NCI-H187 (cell line): ENCODE data around the gene MYO1G.

ENCODE experiments used
- DNase-seq, 2 experiments: peaks; one replicate each; lab custom pipeline; 2025; lab: John Stamatoyannopoulos, UW

Gene MYO1G

GRCh38 chr7:44966731-44967538 lies 11.9 kb downstream of the MYO1G start:
- no peak for DNase-seq

GRCh38 chr7:44965937-44966730 lies 12.7 kb downstream of the MYO1G start:
- DNase-seq = no peak

DNA sequence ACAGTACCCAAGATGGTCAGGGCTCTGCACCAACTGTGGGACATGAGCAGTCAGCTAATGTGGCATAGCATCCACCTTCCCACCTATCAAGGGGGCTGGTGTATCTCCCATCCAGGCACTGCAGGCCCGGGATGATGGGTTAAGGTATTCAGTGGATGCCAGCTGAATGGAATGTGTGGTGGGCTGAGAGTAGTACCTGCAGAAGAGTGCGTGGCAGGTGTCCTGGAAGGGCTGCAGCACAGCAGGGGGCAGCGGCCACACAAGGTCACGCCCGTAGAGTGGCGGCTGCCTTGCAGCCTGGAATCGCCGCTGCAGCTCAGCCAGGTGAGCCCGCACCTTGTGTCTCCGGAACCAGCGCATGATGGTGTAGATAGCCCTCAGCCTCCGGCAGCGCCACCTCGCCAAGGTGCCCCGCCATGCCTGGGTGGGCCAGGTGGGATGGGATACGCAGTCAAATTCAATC lies 13.3 kb downstream of the MYO1G start:
- DNase-seq = no peak

GRCh38 chr7:44964831-44965440 lies 13.9 kb downstream of the MYO1G start:
- DNase-seq = no peak

- no peak for DNase-seq
These were observed 14.4 kb downstream of the MYO1G start for GRCh38 chr7:44964384-44964830.

- DNase-seq = no peak
These were observed 15.2 kb downstream of the MYO1G start for GRCh38 chr7:44963364-44964290.

GRCh38 chr7:44962483-44963251 lies 16.1 kb downstream of the MYO1G start:
- DNase-seq = no peak

DNA sequence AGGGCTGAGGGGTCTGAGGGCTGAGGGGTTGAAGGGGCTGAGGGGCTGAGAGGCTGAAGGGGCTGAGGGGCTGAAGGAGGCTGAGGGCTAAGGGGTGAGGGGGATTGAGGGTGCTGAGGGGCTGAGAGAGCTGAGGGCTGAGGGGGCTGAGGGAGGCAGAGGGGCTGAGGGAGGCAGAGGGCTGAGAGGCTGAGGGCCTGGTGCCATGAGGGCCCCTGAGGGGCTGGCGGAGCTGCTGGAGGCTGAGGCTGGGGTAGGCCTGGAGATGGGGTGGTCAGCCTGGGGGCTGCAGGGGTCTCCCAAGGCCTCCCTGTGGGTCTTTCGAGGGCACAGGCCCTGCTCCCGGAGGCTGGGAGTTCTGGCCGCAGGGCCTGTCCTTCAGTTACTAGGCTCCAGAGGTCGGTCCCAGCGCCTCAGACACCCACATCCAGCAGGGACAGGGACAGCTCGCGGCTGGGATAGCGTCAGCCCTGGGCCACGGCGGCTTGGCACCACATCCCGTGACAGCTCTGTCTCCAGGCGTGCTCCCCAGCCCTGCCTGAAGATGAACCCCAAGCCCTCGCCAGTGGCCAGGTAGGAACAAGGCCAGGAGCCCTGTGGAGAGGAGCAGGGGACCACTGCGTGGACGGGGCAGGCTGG lies 16.9 kb downstream of the MYO1G start:
- DNase-seq = no peak

- no peak for DNase-seq
These were observed 18.7 kb downstream of the MYO1G start for GRCh38 chr7:44960011-44960580.

GRCh38 chr7:44959433-44959951 lies 19.3 kb downstream of the MYO1G start:
- no peak for DNase-seq

GRCh38 chr7:44958645-44959344 lies 20.0 kb downstream of the MYO1G start:
- no peak for DNase-seq

GRCh38 chr7:44956157-44956766 lies 22.6 kb downstream of the MYO1G start:
- DNase-seq = no peak

DNA sequence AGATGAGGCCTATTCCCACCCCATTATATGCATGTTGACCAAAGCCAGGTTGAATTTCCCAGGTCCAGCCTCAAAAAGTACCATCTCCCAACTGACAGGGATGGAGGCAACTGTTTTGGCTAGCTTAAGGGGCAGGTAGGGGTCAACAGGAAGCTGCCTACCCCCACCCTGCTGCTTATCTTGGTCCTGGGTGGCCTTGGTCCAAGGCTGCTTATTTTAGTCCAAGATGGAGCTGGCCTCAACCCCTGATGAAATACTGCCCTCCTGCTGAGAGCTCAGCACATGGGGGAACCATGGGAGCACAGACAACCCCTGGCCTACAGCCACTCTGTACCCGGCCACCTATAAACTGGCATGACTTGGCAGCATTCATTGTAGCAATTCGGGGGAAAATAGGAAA lies 23.1 kb downstream of the MYO1G start:
- no peak for DNase-seq

- DNase-seq = no peak
These were observed 25.7 kb downstream of the MYO1G start for GRCh38 chr7:44953156-44953555.

GRCh38 chr7:44949303-44949702 lies 29.5 kb downstream of the MYO1G start:
- no peak for DNase-seq

DNA sequence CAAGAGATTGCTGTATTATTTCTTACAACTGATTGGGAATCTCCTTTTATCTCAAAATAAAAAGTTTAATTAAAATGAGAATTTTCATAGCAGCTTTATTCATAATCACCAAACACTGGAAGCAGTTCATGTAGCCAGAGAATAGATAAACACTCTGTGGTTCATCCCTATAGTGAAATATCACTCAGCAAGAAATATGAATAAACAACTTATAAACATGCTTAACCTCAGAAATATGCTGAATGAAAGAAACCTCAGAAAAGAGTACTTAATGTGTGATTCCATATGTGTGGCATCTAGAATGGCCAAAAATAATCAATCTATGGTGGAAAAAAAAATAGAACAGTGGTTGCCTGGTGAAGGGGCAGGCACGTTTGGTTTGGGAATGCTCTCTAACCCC lies 33.3 kb downstream of the MYO1G start:
- no peak for DNase-seq

DNA sequence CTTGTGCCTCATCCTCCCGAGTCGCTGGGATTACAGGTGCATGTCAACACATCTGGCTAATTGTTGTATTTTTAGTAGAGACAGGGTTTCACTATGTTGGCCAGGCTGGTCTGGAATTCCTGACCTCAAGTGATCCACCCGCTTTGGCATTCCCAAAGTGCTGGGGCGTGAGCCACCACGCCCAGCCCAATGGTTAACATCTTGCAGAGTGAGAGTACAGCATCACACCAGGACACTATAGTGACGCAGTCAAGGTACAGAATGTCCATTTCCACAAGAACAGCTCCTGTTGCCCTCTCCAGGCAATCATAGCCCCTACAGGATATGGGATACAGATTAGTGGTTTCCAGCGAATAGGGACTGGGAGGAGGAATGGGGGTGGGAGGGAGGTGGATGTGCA lies 34.0 kb downstream of the MYO1G start:
- no peak for DNase-seq

DNA sequence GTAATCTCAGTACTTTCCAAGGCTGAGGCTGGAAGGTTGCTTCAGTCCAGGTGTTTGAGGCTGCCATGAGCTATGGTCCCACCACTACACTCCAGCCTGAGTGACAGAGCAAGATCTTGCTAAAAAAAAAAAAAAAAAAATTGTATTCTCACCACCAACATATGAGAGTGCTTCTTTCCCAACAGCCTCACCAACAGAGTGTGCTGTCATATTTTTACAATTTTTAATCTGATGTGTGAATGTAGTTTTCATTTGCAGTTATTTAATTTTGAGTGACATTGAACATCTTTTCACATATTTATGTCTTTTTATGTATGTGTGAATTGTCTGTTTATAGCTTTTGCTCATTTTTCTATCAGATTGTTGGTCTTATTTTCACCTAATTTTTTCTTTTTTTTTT lies 35.2 kb downstream of the MYO1G start:
- no peak for DNase-seq

- no peak for DNase-seq
These were observed 41.4 kb downstream of the MYO1G start for GRCh38 chr7:44937426-44937825.
